Mesodermal cell (in vitro differentiated cells): ENCODE results near the gene NUDT9.

Experiments used
- H3K27ac ChIP-seq: 2 replicates; pipeline ENCODE4 v1.7.0; 2013; ENCODE audit warnings: mild to moderate bottlenecking, low read depth, low read length, moderate library complexity; ENCODE audit not compliant: severe bottlenecking
- H3K36me3 ChIP-seq: 2 replicates; pipeline ENCODE4 v1.7.1; 2013; ENCODE audit warnings: mild to moderate bottlenecking, low read length, moderate library complexity; ENCODE audit not compliant: control insufficient read depth, insufficient read depth
- H3K4me1 ChIP-seq: one replicate; pipeline ENCODE4 v1.7.1; 2013; ENCODE audit warnings: mild to moderate bottlenecking, low read length; ENCODE audit not compliant: insufficient read depth, control insufficient read depth, poor library complexity, severe bottlenecking
- H3K4me3 ChIP-seq: 2 replicates; pipeline ENCODE4 v1.7.0; 2013; ENCODE audit warnings: low read length, control low read depth, mild to moderate bottlenecking; ENCODE audit not compliant: insufficient read depth, poor library complexity, severe bottlenecking; ENCODE audit errors: extremely low read depth
- H3K9me3 ChIP-seq: 2 replicates; pipeline ENCODE4 v1.7.1; 2013; ENCODE audit warnings: mild to moderate bottlenecking, low read length, moderate library complexity; ENCODE audit not compliant: control insufficient read depth
- WGBS, 2 experiments: methylation state at CpG; one replicate each; pipeline ENCODE4 v1.1.5; 2013; ENCODE audit warnings: missing lambda C conversion rate in 2 of 2; ENCODE audit not compliant: insufficient coverage in 2 of 2; 5-methylcytosine and 5-hydroxymethylcytosine counted together

Gene NUDT9

DNA sequence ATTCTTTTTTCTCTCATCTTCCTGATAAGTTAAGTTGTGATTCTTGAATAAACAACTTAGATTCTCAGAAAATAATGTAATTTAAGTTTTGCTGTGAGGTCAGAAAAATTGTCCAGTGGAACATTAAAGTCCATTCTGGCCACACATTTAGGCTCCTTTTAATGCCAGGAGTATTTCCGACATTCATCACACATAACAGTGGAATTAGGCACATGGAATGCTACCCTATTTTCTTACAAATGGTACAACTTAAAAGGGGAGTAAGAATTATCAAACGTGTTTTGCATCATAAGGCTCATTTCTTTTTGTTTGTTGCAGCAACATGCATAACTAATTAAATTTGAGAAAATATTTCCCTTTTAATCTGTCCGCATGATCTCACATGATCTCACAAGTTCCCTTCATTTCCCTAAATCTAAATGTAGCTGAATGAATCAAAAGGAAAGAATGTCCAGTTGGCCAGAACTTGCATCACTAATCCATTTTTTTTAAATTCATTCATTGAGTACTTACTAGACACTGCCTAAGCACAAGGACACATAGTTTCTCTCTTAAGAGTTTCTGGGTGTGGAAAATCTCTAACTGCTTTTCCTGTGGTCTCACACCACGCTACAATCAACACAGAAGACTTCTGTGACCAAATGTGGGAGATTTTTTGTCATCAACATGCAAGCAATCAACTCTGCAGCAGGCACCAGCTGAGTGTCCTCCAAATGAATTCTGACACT lies 84.8 kb downstream of the NUDT9 start:
- no peak overlapping the region for H3K27ac ChIP-seq
- WGBS, 2 experiments = 67 to 100% methylated on average over 1 to 2 of the region's 4 CpGs
- H3K9me3 ChIP-seq = no peaks in the 10 kb centered on the region
- H3K4me3 ChIP-seq = no peak overlapping the region
- H3K36me3 ChIP-seq = no peaks in the 10 kb centered on the region
- H3K4me1 ChIP-seq = peaks cover 3% of the 10 kb centered on the region
